GM12891 (cell line): ENCODE data around the gene HNRNPA2B1.

Experiments used
- PAX5 ChIP-seq: IDR thresholded peaks from 2 replicates; pipeline ENCODE4 v1.6.1; 2011; ENCODE audit warnings: low read length, moderate library complexity, mild to moderate bottlenecking; ENCODE audit not compliant: insufficient read depth, severe bottlenecking
- POLR2A ChIP-seq: IDR thresholded peaks from 2 replicates; pipeline ENCODE4 v1.6.1; 2011; ENCODE audit warnings: low read depth, low read length, control low read depth
- POLR2AphosphoS5 ChIP-seq: IDR thresholded peaks from 2 replicates; pipeline ENCODE4 v1.6.1; 2011; ENCODE audit warnings: low read depth, low read length, control low read depth
- POU2F2 ChIP-seq: IDR thresholded peaks from 2 replicates; pipeline ENCODE4 v1.6.1; 2011; ENCODE audit warnings: low read depth, mild to moderate bottlenecking, control low read depth, low read length, moderate library complexity
- SPI1 ChIP-seq: IDR thresholded peaks from 2 replicates; pipeline ENCODE4 v1.6.1; 2011; ENCODE audit warnings: low read depth, low read length, control low read depth
- TAF1 ChIP-seq: IDR thresholded peaks from 2 replicates; pipeline ENCODE4 v1.6.1; 2011; ENCODE audit warnings: low read depth, low read length, control low read depth

GRCh38 chr7:26151096-26151495, 49.5 kb downstream of the HNRNPA2B1 start:
- TF ChIP-seq POLR2A (no peak), TAF1 (no peak), POLR2AphosphoS5 (no peak), SPI1 (peak; percentile 36; the same call in 1 of the 2 replicates), PAX5 (no peak), POU2F2 (no peak; the same call in 1 of the 2 replicates)
